Activated effector memory CD4-positive, alpha-beta T cell treated with anti-CD3 and anti-CD28 coated beads, Interleukin-2, amount 50 U/mL, for 16 hours (primary cell): ENCODE data around the gene GIGYF2.
"Not testable (repeated sequence)": the region's sequence is repeated elsewhere in the genome, so short reads cannot be mapped to it uniquely, and the experiment has no call there.

Experiments used
- DNase-seq: peaks from one replicate; pipeline ENCODE4 v3.0.0-alpha.2; 2020

Gene GIGYF2

GRCh38 chr2:232897598-232898408 lies 200.7 kb downstream of the GIGYF2 start:
- peak; percentile 71 for DNase-seq

- no peak for DNase-seq
Observed at GRCh38 chr2:232898592-232899543, 201.7 kb downstream of the GIGYF2 start.

GRCh38 chr2:232900811-232901735 lies 203.9 kb downstream of the GIGYF2 start:
- DNase-seq, result no peak

GRCh38 chr2:232901736-232902578 lies 204.8 kb downstream of the GIGYF2 start:
- DNase-seq, result no peak

- DNase-seq, result no peak
Observed at GRCh38 chr2:232903989-232904388, 206.9 kb downstream of the GIGYF2 start.

- DNase-seq, result not testable (repeated sequence)
Observed at GRCh38 chr2:232906867-232907717, 210.0 kb downstream of the GIGYF2 start.

GRCh38 chr2:232907718-232908085 lies 210.6 kb downstream of the GIGYF2 start:
- not testable (repeated sequence) for DNase-seq

GRCh38 chr2:232908695-232909094 lies 211.6 kb downstream of the GIGYF2 start:
- DNase-seq, result no peak
